PC-9 (cell line): ENCODE results near the gene DMRTA1.

ENCODE experiments used
- EZH2 ChIP-seq: fragments of 200-600 bp; sonication (generic); IDR thresholded peaks from 2 replicates; pipeline ENCODE4 v1.8.0; 2017; ENCODE audit warnings: antibody characterized with exemption, low read depth
- TF ChIP-seq, protein P1 (sequence below): fragments of 200-600 bp; sonication (generic); conservative IDR thresholded peaks from 2 replicates; pipeline ENCODE4 v1.6.1; 2017; ENCODE audit warnings: mixed run types, antibody characterized with exemption, mild to moderate bottlenecking, moderate library complexity

DNA sequence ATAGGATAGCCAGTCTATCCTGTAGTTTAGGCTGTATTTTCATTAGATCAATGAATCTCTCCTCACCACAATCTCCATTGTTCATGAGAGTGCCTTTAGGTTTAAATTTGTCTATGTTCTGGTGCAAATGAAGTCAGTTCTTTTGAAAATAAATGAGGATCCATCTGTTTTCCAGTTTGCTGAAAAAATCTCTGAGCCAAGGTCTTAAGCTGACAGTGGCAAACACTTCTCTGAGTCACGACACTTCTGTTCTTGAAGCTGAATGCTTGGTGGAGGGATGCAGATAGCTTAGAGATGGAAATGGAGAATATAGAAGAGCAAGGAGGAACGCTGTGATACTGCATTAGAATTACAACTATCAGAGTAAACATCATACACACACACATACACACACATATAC lies 34.9 kb downstream of the DMRTA1 start:
- TF ChIP-seq EZH2: no peak
- TF ChIP-seq, protein P1, sequence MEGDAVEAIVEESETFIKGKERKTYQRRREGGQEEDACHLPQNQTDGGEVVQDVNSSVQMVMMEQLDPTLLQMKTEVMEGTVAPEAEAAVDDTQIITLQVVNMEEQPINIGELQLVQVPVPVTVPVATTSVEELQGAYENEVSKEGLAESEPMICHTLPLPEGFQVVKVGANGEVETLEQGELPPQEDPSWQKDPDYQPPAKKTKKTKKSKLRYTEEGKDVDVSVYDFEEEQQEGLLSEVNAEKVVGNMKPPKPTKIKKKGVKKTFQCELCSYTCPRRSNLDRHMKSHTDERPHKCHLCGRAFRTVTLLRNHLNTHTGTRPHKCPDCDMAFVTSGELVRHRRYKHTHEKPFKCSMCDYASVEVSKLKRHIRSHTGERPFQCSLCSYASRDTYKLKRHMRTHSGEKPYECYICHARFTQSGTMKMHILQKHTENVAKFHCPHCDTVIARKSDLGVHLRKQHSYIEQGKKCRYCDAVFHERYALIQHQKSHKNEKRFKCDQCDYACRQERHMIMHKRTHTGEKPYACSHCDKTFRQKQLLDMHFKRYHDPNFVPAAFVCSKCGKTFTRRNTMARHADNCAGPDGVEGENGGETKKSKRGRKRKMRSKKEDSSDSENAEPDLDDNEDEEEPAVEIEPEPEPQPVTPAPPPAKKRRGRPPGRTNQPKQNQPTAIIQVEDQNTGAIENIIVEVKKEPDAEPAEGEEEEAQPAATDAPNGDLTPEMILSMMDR: no peak
